ENCODE measurements around the gene FAM78A.
A peak's percentile ranks its signal among the peaks of the same experiment; 100 is the strongest.

FAM78A gene

GRCh38 chr9:131297903-131298302 lies 21.6 kb upstream of the FAM78A start:
- DNase-seq (ENCODE audit: low read depth), result peak; percentile 10
- no peak for TF ChIP-seq CTCF (IDR thresholded peaks at IDR 0.05; ENCODE audit: low read length, missing control alignments)
- H3K4me3 ChIP-seq (replicated peaks; ENCODE audit: low read depth, low read length), result no peak overlapping the region

DNA sequence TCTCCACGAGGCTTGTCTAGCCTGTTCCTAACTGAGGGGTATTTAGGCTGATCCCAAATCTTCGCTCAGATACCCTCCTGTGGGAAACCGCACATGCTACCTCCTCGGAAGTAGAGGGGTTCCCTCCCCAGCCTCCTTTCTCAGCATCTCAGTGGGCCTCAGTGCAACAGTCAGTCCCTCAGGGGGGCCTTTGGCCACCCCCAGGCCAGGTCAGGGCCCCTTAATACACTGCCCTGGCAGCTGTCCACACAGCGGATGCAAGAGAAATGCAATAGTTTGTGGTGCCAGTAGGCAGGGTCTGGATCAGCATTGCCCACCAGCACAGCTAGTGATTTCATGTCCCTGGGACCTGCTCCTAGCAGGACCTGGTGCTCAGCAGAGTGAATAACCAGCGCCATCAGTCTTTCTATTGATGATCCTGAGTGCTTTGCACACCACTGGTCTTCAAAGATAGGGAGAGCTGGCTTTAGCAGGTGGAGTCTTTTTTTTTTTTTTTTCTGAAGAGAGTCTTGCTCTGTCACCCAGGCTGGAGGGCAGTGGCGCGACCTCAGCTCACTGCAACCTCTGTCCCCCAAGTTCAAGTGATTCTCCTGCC lies 20.7 kb upstream of the FAM78A start:
- H3K4me3 ChIP-seq (replicated peaks; ENCODE audit: low read depth, low read length), result no peak overlapping the region
- TF ChIP-seq CTCF (IDR thresholded peaks at IDR 0.05; ENCODE audit: low read length, missing control alignments), result no peak
- DNase-seq (ENCODE audit: low read depth), result no peak

DNA sequence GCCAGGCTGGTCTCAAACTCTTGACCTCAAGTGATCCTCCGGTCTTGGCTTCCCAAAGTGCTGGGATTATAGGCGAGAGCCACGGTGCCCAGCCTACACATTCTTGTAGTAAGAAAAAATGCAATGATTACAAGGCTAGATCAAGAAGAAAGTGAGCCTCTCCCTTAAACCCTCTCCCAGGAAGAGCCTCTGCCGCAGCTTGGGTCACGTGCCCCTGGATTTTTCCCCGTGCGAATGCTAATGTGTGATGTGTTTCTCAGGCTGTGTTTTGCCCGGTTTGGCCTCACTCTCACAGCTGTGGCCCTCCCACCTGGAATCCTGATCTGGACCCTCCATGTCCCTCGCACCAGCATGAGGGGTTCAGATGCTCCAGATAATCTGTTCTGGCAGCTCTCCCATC lies 20.1 kb upstream of the FAM78A start:
- DNase-seq (ENCODE audit: low read depth), result no peak
- no peak overlapping the region for H3K4me3 ChIP-seq (replicated peaks; ENCODE audit: low read depth, low read length)
- TF ChIP-seq CTCF (IDR thresholded peaks at IDR 0.05; ENCODE audit: low read length, missing control alignments), result no peak

DNA sequence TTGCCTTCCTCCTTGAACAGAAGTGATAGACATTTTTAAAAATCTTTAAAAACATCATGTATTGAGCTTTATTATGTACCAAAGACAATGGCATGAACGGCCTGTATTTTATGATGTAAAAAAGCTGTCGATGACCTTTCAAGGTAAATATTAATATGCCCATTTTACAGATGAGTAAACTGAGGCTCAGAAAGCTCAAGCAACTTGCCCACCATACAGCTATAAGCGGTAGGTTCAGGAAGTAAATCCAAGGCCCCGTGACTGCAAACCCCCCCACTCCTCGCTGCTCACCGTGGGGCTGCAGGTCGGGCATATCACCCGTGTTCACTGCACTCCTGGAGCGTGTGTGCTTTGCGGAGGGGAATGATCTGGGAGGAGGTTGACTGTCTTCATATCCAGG lies 16.6 kb upstream of the FAM78A start:
- no peak overlapping the region for H3K4me3 ChIP-seq (replicated peaks; ENCODE audit: low read depth, low read length)
- no peak for TF ChIP-seq CTCF (IDR thresholded peaks at IDR 0.05; ENCODE audit: low read length, missing control alignments)
- no peak for DNase-seq (ENCODE audit: low read depth)

GRCh38 chr9:131291795-131292315 lies 15.5 kb upstream of the FAM78A start:
- TF ChIP-seq CTCF (IDR thresholded peaks at IDR 0.05; ENCODE audit: low read length, missing control alignments), result no peak
- no peak for DNase-seq (ENCODE audit: low read depth)
- H3K4me3 ChIP-seq (replicated peaks; ENCODE audit: low read depth, low read length), result no peak overlapping the region

GRCh38 chr9:131290767-131291370 lies 14.6 kb upstream of the FAM78A start:
- no peak overlapping the region for H3K4me3 ChIP-seq (replicated peaks; ENCODE audit: low read depth, low read length)

More at GRCh38 chr9:131290767-131291370, 14.6 kb upstream of the FAM78A start:
- no peak for DNase-seq (ENCODE audit: low read depth)
- no peak for TF ChIP-seq CTCF (IDR thresholded peaks at IDR 0.05; ENCODE audit: low read length, missing control alignments)

Measured in fibroblast of pulmonary artery (primary cell).